Kidney tubule cell (primary cell): ENCODE data around the gene RNFT2.
"Not testable (repeated sequence)": the region's sequence is repeated elsewhere in the genome, so short reads cannot be mapped to it uniquely, and the experiment has no call there.

ENCODE experiments used
- DNase-seq: peaks from one replicate; pipeline ENCODE4 v3.0.0-alpha.2; 2018; ENCODE audit warnings: low spot score

RNFT2 gene

GRCh38 chr12:116794725-116795124 is 56.6 kb downstream of the RNFT2 start:
- no peak for DNase-seq

- DNase-seq = no peak
Measured at GRCh38 chr12:116797885-116798284, 59.8 kb downstream of the RNFT2 start.

GRCh38 chr12:116798719-116799118 is 60.6 kb downstream of the RNFT2 start:
- DNase-seq = no peak

- no peak for DNase-seq
Measured at GRCh38 chr12:116799955-116800354, 61.8 kb downstream of the RNFT2 start.

GRCh38 chr12:116800918-116801317 is 62.8 kb downstream of the RNFT2 start:
- no peak for DNase-seq

GRCh38 chr12:116802018-116802417 is 63.9 kb downstream of the RNFT2 start:
- DNase-seq = no peak

GRCh38 chr12:116803013-116803736 is 65.1 kb downstream of the RNFT2 start:
- DNase-seq = no peak

GRCh38 chr12:116804051-116804450 is 65.9 kb downstream of the RNFT2 start:
- DNase-seq = no peak

GRCh38 chr12:116806845-116807440 is 68.8 kb downstream of the RNFT2 start:
- DNase-seq = no peak

GRCh38 chr12:116807546-116807945 is 69.4 kb downstream of the RNFT2 start:
- DNase-seq = no peak

GRCh38 chr12:116808113-116809105 is 70.3 kb downstream of the RNFT2 start:
- no peak for DNase-seq

GRCh38 chr12:116812238-116812637 is 74.1 kb downstream of the RNFT2 start:
- DNase-seq = no peak

- peak; percentile 69 for DNase-seq
Measured at GRCh38 chr12:116813271-116814041, 75.3 kb downstream of the RNFT2 start.

- not testable (repeated sequence) for DNase-seq
Measured at GRCh38 chr12:116814766-116815165, 76.7 kb downstream of the RNFT2 start.

- DNase-seq = peak; percentile 22
Measured at GRCh38 chr12:116818341-116818856, 80.3 kb downstream of the RNFT2 start.

GRCh38 chr12:116818948-116819832 is 81.1 kb downstream of the RNFT2 start:
- DNase-seq = peak; percentile 97

- no peak for DNase-seq
Measured at GRCh38 chr12:116820064-116820656, 82.0 kb downstream of the RNFT2 start.

GRCh38 chr12:116821291-116821690 is 83.2 kb downstream of the RNFT2 start:
- no peak for DNase-seq

- no peak for DNase-seq
Measured at GRCh38 chr12:116827432-116827831, 89.3 kb downstream of the RNFT2 start.

- DNase-seq = no peak
Measured at GRCh38 chr12:116832353-116832752, 94.2 kb downstream of the RNFT2 start.
